GM21367 (cell line): ENCODE data around the gene AXDND1.
"Not testable (repeated sequence)": the region's sequence is repeated elsewhere in the genome, so short reads cannot be mapped to it uniquely, and the experiment has no call there.

Experiments
- ATAC-seq: cut with Tn5 transposase; IDR thresholded peaks from one replicate; pipeline ENCODE4 v1.9.1; 2021; ENCODE audit not compliant: unreplicated experiment

The AXDND1 gene

DNA sequence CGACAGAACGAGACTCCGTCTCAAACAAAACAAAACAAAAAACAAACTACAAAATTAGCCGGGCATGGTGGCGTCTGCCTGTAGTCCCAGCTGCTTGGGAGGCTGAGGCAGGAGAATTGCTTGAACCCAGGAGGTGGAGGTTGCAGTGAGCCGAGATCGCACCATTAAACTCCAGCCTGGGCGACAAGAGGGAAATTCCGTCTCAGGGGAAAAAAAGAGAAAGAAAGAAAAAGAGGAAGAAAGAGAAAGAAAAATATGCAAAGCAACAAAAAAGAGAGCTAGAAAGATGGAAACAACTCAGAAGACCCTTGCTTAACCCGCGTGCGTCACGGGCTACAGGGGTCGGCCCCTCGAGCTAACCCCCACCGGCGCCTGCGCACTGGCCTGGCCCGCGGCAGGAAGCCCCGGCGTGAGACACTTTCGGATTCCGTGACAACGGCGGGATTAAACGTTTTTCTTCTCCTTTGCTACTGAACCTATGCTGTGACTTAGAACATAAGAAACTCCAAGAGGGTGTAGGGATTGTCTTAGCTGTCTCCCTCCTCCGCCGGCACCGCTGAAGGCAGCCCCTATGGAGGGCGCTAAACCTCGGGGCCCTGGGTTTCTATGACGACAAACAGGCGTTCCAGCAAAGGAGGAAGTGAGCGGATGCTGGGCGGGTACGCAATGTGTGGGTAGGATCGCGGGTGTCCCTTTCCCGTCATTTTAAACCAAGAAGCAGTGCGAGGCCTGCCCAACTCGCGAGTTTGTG lies at the start of gene AXDND1:
Gene AXDND1 (plus strand): TSS at position 630 of the 751 bp plus-strand sequence. CDS start 539 bp downstream, outside the sequence.
- ATAC-seq = peak; percentile 96

- no peak for ATAC-seq
These were observed 47.3 kb upstream of the AXDND1 start for GRCh38 chr1:179318491-179318890.

- ATAC-seq = no peak
These were observed 44.1 kb upstream of the AXDND1 start for GRCh38 chr1:179321533-179322216.

DNA sequence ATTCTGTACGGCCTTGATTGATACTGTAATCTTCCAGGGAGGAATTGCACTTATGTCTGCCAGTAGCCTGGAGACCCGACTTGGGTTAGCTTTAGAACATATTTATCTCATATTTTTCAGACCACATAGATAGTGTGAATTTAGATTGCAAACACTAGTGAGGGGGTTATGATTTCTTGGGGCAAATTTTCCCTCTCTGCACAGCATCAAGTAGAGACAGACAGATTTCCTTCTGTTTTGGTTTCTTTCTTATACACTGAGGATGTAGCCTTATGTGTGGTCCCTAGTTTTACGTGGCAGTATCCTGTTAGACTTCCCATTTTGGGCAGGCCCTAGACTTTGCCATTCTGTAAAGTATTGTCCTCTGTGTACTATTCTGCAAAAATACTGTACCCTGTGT lies 43.2 kb upstream of the AXDND1 start:
- ATAC-seq = no peak

DNA sequence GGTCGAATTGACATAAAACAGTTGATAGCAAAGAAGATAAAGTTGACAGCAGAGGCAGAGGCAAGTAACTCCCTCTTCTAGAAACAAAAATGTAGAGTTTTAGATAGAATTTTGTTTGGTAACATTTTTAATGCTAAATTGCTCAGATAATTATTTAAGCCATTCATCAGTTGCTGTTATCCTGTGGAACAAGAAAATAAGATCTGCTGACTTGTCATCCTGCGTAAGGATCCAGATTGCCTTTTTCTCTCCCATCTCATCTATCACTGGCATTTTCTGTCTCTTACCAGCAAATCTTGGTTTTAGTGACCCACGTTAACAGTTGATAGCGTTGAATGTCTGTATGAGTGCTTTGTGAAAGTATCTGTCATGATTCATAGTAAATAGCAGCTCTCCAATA lies 42.3 kb upstream of the AXDND1 start:
- no peak for ATAC-seq

- ATAC-seq = no peak
These were observed 39.9 kb upstream of the AXDND1 start for GRCh38 chr1:179325836-179326235.

DNA sequence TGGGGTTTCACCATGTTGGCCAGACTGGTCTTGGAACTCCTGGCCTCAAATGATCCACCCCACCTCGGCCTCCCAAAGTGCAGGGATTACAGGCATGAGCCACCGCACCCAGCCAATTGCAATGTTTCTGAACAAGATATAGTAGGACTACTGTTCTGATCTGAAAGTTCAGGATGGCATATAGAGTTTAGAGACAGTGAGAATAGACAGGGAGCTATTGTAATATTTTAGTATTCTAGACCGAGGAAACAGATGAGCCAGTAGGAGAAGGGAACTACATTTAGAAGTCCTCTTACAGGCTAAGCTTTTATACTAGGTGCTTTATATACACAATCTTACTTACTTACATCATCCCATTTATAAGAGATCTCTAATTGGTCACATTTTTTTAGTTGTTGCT lies 39.0 kb upstream of the AXDND1 start:
- no peak for ATAC-seq

- no peak for ATAC-seq
These were observed 38.6 kb upstream of the AXDND1 start for GRCh38 chr1:179327196-179327595.

DNA sequence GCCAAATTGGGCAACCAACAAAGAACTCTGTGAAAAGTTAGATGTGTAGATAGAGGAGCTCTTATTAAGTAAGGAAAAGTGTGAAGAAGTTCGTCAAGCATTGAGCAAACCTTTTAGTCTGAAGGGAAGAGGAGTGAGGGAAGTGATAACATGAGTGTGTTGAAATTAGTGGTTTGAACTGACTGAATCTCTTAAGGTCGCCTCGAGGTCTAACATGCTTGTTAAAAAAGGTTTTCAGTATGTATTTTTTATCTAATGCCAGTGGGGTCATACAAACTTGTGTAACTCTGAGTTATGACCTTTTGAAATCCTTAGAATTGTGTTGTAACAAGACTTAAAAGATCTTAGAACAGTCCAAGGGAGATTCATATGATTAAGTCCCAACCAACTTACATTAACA lies 38.1 kb upstream of the AXDND1 start:
- ATAC-seq = no peak

- no peak for ATAC-seq
These were observed 35.9 kb upstream of the AXDND1 start for GRCh38 chr1:179329862-179330261.

DNA sequence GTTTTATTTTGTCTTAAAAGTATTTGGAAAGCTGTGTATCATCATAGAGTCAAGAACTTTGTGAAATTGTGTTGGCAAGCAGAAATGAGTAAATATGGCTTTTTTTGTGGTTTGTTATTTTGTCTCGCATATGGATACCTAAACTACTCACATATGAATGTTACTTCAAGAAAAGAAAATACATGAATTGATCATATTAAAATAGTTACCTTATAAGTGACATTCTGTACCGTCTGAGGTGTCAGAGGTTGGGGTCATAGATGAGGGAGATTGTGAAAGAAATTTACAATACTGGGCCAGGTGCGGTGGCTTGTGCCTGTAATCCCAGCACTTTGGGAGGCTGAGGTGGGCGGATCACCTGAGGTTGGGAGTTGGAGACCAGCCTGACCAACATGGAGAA lies 31.3 kb upstream of the AXDND1 start:
- no peak for ATAC-seq

GRCh38 chr1:179337288-179337687 lies 28.5 kb upstream of the AXDND1 start:
- ATAC-seq = no peak

DNA sequence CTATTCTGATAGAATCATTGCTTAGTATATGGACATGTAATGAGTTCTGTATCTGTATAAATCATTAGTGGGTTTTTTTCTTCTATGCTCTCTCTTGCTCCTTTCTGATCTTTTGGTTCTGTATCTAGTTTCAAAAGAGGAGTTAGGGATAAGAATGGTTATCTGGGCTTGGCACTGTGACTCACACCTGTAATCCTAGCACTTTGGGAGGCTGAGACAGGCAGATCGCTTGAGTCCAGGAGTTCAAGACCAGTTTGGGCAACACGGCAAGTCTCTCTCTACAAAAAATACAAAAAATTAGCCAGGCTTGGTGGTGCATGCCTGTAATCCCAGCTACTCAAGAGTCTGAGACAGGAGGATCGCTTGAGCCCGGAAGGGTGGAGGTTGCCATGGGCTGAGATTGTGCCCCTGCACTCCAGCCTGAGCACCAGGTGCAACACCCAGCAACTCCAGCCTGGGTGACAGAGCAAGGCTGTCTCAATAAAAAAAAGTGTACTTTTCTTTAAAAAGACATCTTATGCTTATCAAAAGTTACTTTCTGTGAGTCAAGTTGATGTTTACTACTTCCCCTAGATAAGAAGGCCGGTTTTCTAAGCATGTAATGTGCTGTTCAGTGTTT lies 27.7 kb upstream of the AXDND1 start:
- ATAC-seq = no peak

DNA sequence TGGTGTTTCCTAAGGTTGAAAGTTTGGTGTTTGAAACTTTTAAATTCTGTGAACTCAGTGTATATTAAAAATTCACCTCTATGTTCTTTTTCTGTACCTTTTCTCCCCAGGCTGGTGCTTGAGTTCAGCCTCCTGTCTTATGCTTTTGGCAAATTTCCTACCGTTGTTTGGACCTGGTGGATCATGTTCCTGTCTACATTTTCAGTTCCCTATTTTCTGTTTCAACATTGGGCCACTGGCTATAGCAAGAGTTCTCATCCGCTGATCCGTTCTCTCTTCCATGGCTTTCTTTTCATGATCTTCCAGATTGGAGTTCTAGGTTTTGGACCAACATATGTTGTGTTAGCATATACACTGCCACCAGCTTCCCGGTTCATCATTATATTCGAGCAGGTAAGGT lies 24.9 kb upstream of the AXDND1 start:
- no peak for ATAC-seq

- ATAC-seq = no peak
These were observed 23.7 kb upstream of the AXDND1 start for GRCh38 chr1:179341943-179342547.

DNA sequence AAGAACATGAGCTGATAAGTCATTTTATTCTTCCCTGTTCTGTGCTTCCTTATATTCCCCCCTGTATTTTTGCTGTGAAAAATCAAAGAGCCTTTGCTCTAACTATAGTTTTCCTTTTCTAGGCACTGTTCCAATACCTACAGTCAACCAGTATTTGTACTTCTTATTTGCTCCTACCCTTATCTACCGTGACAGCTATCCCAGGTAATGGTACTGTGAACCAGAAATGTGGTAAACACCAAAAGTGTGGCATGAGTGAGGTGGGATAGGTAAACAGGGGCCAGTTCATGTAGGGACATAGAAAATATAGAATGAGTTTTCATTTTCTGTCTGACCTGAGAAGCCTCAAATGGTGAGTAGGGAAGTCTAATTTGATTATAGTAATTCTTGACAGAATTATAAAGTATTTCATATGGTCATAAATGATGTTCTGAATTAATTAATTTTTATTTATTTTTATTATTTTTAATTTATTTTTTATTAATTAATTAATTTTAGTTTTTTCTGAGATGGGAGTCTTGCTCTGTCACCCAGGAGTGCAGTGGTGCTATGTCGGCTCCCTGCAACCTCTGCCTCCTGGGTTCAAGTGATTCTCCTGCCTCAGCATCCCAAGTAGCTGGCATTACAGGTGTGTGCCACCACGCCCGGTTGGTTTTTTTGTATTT lies 22.9 kb upstream of the AXDND1 start:
- ATAC-seq = no peak

DNA sequence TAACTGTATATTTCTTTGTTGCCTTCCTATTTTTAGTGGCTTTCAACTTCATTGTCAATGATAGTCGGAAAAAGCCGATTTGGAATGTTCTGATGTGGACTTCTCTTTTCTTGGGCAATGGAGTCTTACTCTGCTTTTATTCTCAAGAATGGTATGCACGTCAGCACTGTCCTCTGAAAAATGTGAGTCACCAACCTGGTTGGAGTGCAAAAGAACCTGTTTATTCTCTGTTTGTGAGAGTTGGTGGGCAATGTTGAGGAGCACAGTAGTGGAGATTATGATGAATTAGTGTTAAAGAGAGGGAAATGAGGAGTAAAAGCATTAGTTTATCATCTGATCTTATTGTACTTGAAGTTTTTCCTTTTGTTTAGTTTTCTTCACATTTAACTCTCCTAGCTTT lies 14.5 kb upstream of the AXDND1 start:
- ATAC-seq = no peak

DNA sequence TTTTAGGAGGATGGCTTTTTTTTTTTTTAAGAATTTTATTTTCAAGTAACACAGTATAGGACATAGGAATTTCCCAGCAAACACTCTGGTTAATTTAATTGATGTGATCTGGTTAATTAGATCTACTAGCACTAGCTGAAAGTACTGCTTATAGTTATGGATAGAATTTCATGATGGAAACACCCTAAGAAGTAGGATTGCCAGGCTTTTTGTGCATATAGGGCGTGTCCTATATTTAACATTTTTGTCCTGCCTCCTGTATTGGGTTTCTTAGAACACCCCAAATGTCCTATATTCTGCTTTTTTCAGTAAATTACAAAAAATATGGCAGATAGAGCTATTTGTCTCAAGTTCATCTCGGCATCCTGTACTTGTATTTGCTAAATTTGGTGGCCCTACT lies 13.5 kb upstream of the AXDND1 start:
- no peak for ATAC-seq

GRCh38 chr1:179353546-179353945 lies 12.2 kb upstream of the AXDND1 start:
- no peak for ATAC-seq

- not testable (repeated sequence) for ATAC-seq
These were observed 4.1 kb upstream of the AXDND1 start for GRCh38 chr1:179361631-179362030.

- peak; percentile 1 for ATAC-seq
These were observed 476 bp downstream of the AXDND1 start for GRCh38 chr1:179366093-179366800.
